ENCODE data around the gene FHIP1A. TPM values are rescaled to one million over a fixed set of nuclear protein-coding genes. Genes with fewer than 3 reads are reported as not detected.

Gene FHIP1A
- polyA plus RNA-seq, 5 donors, result 2.6 to 6.9 (median 5.6) TPM

DNA sequence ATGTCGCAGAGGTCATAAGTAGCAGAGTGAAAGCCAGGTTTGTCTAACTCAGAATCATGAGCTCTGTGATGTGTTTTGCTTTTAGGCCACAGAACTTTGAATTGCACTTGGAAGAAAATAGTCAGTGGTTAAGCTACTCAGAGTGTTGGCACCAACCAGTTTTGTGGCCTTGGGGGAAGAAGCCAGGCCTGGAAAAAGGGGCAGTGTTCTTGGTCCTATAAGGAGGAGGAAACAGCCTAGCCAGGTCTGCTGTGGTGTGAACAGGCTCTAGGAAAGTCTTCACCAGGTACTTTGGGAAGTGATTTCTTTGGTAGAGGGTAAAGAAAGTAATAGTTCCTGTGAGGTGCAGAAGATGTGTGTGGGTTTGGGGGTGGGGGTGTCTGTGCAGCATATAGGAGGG lies 49.2 kb downstream of the FHIP1A start:
- DNase-seq, result no peak

Other genes with a start within 250 kb of the FHIP1A start
- gene PRSS48, start 132.0 kb upstream of the FHIP1A start, polyA plus RNA-seq (ENCODE audit: insufficient read depth in 1 of 5, insufficient read length in 5 of 5, low replicate concordance in 1 of 5), result under 1 TPM in 1 of 5 donors, not detected in 4; 0.20 TPM
- 10 to 100 TPM; 41.0 to 63.1 (median 54.0) TPM for gene SH3D19, start 83.6 kb upstream of the FHIP1A start, polyA plus RNA-seq (ENCODE audit: insufficient read depth in 1 of 5, insufficient read length in 5 of 5, low replicate concordance in 1 of 5)